ENCODE measurements around the gene SMIM41.

Gene SMIM41

GRCh38 chr12:52142431-52142830, 62.9 kb downstream of the SMIM41 start:
- Mint-ChIP-seq H3K27ac (peak overlapping the region; percentile 2), H3K4me3 (no peak overlapping the region), H3K36me3 (ENCODE audit: low read depth) (no peaks in the 10 kb centered on the region), H3K9me3 (no peaks in the 10 kb centered on the region), H3K27me3 (peaks cover 16% of the 10 kb centered on the region), H3K4me1 (ENCODE audit: low read depth) (peaks cover 5% of the 10 kb centered on the region)
- intact Hi-C loops (cut with micrococcal nuclease), result no loop called here

GRCh38 chr12:52144512-52145227, 65.2 kb downstream of the SMIM41 start:
- no peaks in the 10 kb centered on the region for H3K36me3 Mint-ChIP-seq (ENCODE audit: low read depth)
- no peak overlapping the region for H3K27ac Mint-ChIP-seq
- peaks cover 7% of the 10 kb centered on the region for H3K27me3 Mint-ChIP-seq
- H3K9me3 Mint-ChIP-seq, result no peaks in the 10 kb centered on the region
- no peak overlapping the region for H3K4me3 Mint-ChIP-seq
- intact Hi-C loops (cut with micrococcal nuclease), result no loop called here
- peaks cover 15% of the 10 kb centered on the region for H3K4me1 Mint-ChIP-seq (ENCODE audit: low read depth)

- H3K36me3 Mint-ChIP-seq (ENCODE audit: low read depth), result no peaks in the 10 kb centered on the region
- peaks cover 23% of the 10 kb centered on the region for H3K4me1 Mint-ChIP-seq (ENCODE audit: low read depth)
- peaks cover 15% of the 10 kb centered on the region for H3K27me3 Mint-ChIP-seq
- intact Hi-C loops (cut with micrococcal nuclease), result no loop called here
- no peak overlapping the region for H3K4me3 Mint-ChIP-seq
- no peak overlapping the region for H3K27ac Mint-ChIP-seq
- H3K9me3 Mint-ChIP-seq, result no peaks in the 10 kb centered on the region
These were observed 66.0 kb downstream of the SMIM41 start for GRCh38 chr12:52145228-52146088.

DNA sequence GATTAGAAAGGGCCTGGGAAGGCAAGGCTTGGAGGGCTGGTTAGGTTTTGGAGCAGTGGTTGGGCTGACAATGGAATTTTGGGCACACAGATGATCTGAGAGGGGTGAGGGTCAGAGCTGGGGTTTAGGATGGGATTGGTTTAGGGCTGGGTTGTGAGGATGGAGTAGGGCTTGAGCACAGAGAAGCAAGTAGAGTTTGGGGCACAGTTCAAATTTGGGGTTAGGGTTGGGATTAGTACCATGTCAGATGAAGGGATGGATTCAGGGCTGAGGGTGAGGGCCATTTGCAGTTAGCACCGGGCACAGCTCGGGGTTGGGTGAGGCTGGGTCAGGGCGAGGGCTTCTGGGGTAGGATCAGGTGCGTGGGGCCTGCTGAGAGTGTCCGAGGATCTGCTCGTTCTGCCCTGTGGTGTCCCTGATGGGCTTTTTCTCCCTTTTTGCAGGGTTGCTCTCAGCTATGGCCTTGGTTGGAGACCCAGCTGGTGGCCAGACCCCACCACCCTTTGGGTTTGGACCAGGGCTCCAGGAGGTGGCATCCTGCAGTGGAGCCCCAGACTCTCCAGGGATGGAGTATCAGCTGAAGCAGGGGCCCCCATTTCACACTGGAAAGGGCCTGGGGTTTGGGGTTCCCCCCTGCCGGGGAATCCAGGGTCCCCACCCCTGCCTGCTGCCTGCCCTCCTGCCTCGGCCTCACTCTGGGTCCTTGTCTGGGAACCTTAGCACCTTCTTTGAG, 66.8 kb downstream of the SMIM41 start:
- intact Hi-C loops (cut with micrococcal nuclease), result no loop called here
- no peak overlapping the region for H3K27ac Mint-ChIP-seq
- no peaks in the 10 kb centered on the region for H3K9me3 Mint-ChIP-seq
- H3K36me3 Mint-ChIP-seq (ENCODE audit: low read depth), result no peaks in the 10 kb centered on the region
- H3K4me3 Mint-ChIP-seq, result no peak overlapping the region
- peaks cover 24% of the 10 kb centered on the region for H3K4me1 Mint-ChIP-seq (ENCODE audit: low read depth)
- peaks cover 13% of the 10 kb centered on the region for H3K27me3 Mint-ChIP-seq

DNA sequence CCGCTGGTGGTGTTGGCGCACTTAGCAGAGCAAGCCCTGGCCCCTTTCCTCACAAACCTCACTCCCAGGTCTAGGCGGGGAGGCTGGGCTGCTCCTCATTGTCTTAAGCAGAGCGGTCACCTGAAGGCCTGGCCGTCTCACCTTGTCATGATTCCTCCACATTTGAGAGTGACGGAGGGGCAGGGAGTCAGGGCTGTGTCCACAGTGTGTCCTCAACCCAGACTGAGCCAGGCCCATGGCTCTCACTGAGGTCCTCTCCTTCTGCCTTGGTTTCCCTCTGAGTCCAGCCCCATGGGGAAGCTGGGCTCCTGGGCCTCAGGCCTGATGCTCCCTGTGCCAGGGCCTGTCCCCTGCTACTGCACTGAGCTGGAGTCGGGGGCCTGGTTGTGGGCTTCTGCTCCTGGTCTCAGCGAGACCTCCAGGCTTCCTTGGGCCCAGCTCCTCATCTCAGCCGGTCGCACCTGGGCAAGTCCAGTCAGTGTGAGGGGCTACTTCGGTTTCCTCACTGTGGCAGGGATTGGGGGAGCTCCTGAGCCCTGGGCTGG, 67.4 kb downstream of the SMIM41 start:
- H3K27me3 Mint-ChIP-seq, result peaks cover 19% of the 10 kb centered on the region
- peaks cover 30% of the 10 kb centered on the region for H3K4me1 Mint-ChIP-seq (ENCODE audit: low read depth)
- no peaks in the 10 kb centered on the region for H3K36me3 Mint-ChIP-seq (ENCODE audit: low read depth)
- peak overlapping the region; percentile 47 for H3K27ac Mint-ChIP-seq
- intact Hi-C loops (cut with micrococcal nuclease), result no loop called here
- H3K9me3 Mint-ChIP-seq, result no peaks in the 10 kb centered on the region
- no peak overlapping the region for H3K4me3 Mint-ChIP-seq

DNA sequence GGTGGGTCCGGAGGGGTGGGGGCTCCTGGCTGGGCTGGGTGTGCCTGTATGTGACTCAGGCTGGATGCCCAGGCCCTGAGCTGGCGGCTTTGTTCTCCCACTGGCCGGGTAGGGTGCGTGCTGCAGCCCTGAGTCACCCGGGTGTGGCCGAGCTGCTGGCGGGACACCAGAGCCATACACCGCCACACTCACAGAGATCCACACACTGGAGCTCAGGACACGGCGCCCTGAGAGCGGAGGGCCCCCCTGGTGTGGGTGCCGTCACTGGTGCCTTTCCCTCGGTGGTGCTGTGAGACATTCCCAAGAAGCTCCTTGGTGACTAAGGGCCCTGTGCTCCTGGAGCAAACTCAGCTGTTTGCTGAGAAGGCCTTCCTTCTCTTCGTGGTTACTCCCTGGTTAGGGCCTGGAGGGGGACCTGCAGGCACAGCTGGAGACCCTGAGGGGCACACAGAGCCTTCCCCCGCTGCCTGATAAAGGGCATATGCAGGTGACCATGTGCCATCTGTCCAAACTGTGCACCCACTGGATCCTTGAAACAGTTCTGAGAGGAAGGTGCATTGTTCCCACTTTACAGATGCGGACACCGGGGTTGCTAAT, 68.0 kb downstream of the SMIM41 start:
- Mint-ChIP-seq H3K9me3 (no peaks in the 10 kb centered on the region), H3K27ac (peak overlapping the region; percentile 47), H3K4me3 (no peak overlapping the region), H3K27me3 (peaks cover 21% of the 10 kb centered on the region), H3K4me1 (ENCODE audit: low read depth) (peaks cover 32% of the 10 kb centered on the region), H3K36me3 (ENCODE audit: low read depth) (no peaks in the 10 kb centered on the region)
- intact Hi-C loops (cut with micrococcal nuclease), result no loop called here

- H3K4me1 Mint-ChIP-seq (ENCODE audit: low read depth), result peaks cover 32% of the 10 kb centered on the region
- no peaks in the 10 kb centered on the region for H3K36me3 Mint-ChIP-seq (ENCODE audit: low read depth)
- intact Hi-C loops (cut with micrococcal nuclease), result no loop called here
- H3K9me3 Mint-ChIP-seq, result no peaks in the 10 kb centered on the region
- no peak overlapping the region for H3K4me3 Mint-ChIP-seq
- no peak overlapping the region for H3K27ac Mint-ChIP-seq
- peaks cover 27% of the 10 kb centered on the region for H3K27me3 Mint-ChIP-seq
These were observed 68.5 kb downstream of the SMIM41 start for GRCh38 chr12:52147964-52148463.

DNA sequence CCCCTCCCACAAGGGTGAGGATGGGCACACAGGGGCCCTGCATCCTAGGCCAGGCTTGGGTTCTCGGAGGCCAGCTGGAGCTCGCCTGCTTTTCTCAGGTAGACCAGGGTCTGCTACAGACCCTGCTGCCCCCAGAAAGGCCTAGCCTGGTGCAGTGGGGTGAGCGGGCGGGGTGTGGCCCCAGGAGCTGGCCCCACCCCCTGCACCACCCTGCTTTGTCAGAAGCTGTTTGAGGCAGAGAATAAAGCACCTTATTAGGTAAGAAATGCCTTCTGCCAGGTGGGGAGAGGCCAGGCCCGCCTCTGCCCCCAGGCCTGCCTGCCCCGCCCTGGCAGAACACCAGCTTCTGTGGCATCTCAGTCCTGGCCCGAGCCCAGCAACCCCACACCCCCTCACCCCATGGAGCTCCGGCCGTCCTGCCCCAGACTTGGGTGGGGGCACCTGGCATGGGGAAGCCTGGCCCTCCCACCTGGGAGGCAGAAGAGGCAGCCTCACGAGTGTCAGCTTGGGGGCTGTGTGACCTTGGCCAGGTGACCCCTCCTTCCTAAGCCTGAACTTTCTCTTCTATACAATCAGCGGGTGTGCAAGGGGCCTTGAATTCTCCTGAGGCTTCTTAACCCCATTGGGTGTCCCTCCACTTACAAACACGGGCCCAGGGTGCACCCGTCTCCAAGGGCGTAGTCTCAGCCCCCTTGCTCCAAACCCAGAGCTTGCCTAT, 69.1 kb downstream of the SMIM41 start:
- Mint-ChIP-seq H3K27ac (no peak overlapping the region), H3K9me3 (no peaks in the 10 kb centered on the region), H3K36me3 (ENCODE audit: low read depth) (no peaks in the 10 kb centered on the region), H3K27me3 (peaks cover 31% of the 10 kb centered on the region), H3K4me3 (no peak overlapping the region), H3K4me1 (ENCODE audit: low read depth) (peaks cover 32% of the 10 kb centered on the region)
- intact Hi-C loops (cut with micrococcal nuclease), result no loop called here

- Mint-ChIP-seq H3K36me3 (ENCODE audit: low read depth) (no peaks in the 10 kb centered on the region), H3K4me3 (no peak overlapping the region), H3K9me3 (no peaks in the 10 kb centered on the region), H3K27ac (no peak overlapping the region), H3K4me1 (ENCODE audit: low read depth) (peaks cover 32% of the 10 kb centered on the region), H3K27me3 (peaks cover 31% of the 10 kb centered on the region)
- intact Hi-C loops (cut with micrococcal nuclease), result no loop called here
These were observed 69.7 kb downstream of the SMIM41 start for GRCh38 chr12:52149182-52149641.

DNA sequence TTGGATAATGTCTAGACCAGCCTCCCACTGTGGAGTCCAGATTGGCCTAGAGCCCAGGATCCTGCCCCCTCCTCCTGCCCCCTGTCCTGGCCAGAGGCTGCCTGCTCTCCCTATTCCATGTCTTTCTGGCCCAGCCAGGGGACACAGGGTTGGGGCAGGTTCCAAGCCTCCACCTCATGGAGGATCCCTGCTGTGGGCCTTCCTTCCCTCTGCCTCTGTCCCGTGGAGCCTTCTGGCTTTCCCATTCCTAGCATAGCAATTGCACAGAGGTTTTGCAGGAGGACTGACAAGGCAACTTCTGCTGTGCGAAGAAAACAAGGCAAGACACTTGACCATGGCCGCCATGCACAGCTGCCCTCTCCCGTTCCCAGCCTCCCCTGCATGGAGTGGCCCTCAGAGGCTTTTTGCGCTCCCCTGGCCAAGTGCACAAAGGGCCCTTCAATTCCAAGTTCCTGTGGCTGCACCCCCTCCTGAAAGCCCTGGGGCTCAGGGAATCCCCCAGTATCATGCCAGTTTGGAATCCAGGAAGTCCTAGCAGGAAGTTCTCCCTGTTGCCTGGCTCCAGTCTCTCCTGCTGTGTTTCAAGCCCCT, 70.2 kb downstream of the SMIM41 start:
- intact Hi-C loops (cut with micrococcal nuclease), result loop anchor here (10.0 kb wide), 2 partner anchors 735 to 835 kb away; no protein-coding TSS in a partner anchor
- H3K4me1 Mint-ChIP-seq (ENCODE audit: low read depth), result peaks cover 32% of the 10 kb centered on the region
- no peaks in the 10 kb centered on the region for H3K36me3 Mint-ChIP-seq (ENCODE audit: low read depth)
- H3K9me3 Mint-ChIP-seq, result no peaks in the 10 kb centered on the region
- no peak overlapping the region for H3K27ac Mint-ChIP-seq
- H3K27me3 Mint-ChIP-seq, result peaks cover 31% of the 10 kb centered on the region
- H3K4me3 Mint-ChIP-seq, result no peak overlapping the region

DNA sequence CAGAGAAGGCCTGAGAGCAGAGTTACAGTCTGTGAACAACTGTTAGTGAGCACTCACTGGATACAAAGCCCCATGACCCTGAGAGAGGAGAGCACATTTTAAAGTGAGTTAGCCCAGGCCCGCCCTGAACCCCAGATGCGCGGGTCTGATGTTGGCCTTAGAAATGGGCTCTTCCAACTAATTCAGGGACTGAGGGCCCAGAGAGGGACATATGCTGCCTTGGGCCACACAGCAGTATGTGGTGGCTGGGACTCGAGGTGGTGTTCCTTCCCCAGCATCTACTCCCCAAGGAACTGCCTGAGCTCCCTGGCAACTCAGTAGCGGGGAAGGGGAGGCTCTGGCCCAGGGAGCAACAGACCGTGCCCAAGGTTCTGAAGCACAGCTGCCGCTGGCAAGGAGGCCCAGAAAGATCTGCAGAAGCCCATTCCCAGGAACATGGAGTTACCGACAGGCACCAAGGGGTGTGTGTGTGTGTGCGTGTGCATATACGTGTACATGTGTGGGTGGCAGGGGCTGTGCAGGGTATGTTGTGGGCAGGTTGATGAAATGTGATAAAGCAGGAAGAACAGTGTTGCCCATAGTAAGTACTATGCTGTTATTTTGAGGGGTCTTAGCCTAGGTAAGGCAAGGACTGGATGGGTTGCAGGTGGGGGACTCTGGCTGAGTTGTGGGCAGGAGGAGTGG, 71.8 kb downstream of the SMIM41 start:
- no peak overlapping the region for H3K4me3 Mint-ChIP-seq
- H3K4me1 Mint-ChIP-seq (ENCODE audit: low read depth), result peaks cover 32% of the 10 kb centered on the region
- intact Hi-C loops (cut with micrococcal nuclease), result loop anchor here (10.0 kb wide), 2 partner anchors 734 to 834 kb away; no protein-coding TSS in a partner anchor
- no peaks in the 10 kb centered on the region for H3K36me3 Mint-ChIP-seq (ENCODE audit: low read depth)
- peaks cover 33% of the 10 kb centered on the region for H3K27me3 Mint-ChIP-seq
- H3K27ac Mint-ChIP-seq, result no peak overlapping the region
- no peaks in the 10 kb centered on the region for H3K9me3 Mint-ChIP-seq

Data from dendritic cell treated with granulocyte-macrophage colony-stimulating factor and Interleukin-4, amounts not matched to agents 40 ng/mL and 50 ng/mL, for 4 days (primary cell).